Lung (tissue), 12 donors: ENCODE data around the gene MB21D2. TPM values are rescaled to one million over a fixed set of nuclear protein-coding genes. Genes with fewer than 3 reads are reported as not detected.
A peak's percentile ranks its signal among the peaks of the same experiment; 100 is the strongest.

ENCODE experiments used
- ATAC-seq: fragments of 200-7000 bp; cut with Tn5 transposase; one replicate; pipeline ENCODE4 v1.9.1; 2020; ENCODE audit warnings: moderate number of reproducible peaks; ENCODE audit not compliant: insufficient read depth, low FRiP score
- DNase-seq, 3 donors: peaks; one replicate each; pipeline ENCODE4 v3.0.0-alpha.2; 2013 to 2017
- H3K27ac ChIP-seq, 2 donors: one replicate each; pipeline ENCODE4 v1.5.1; 2013; ENCODE audit warnings: mild to moderate bottlenecking in 2 of 2, moderate library complexity in 2 of 2, control low read depth in 1 of 2, inconsistent platforms in 1 of 2, low read depth in 1 of 2, low read length in 1 of 2
- H3K27me3 ChIP-seq, 3 donors: one replicate each; pipeline ENCODE4 v1.5.1; 2013; ENCODE audit warnings: low read length in 2 of 3; ENCODE audit not compliant: control insufficient read depth in 3 of 3, insufficient read depth in 3 of 3
- H3K36me3 ChIP-seq, 4 donors: one replicate each; pipeline ENCODE4 v1.5.1; 2013; ENCODE audit warnings: low read length in 4 of 4, mild to moderate bottlenecking in 1 of 4, moderate library complexity in 1 of 4; ENCODE audit not compliant: control insufficient read depth in 4 of 4, insufficient read depth in 4 of 4
- H3K4me1 ChIP-seq, 5 donors: one replicate each; pipeline ENCODE4 v1.5.1; 2013; ENCODE audit warnings: low read length in 5 of 5, mild to moderate bottlenecking in 2 of 5, moderate library complexity in 1 of 5; ENCODE audit not compliant: control insufficient read depth in 5 of 5, insufficient read depth in 5 of 5
- H3K4me3 ChIP-seq: one replicate; pipeline ENCODE4 v1.5.1; 2013; ENCODE audit warnings: mild to moderate bottlenecking, control low read depth, moderate library complexity
- H3K9ac ChIP-seq, 2 donors: one replicate each; pipeline ENCODE4 v1.5.1; 2013; ENCODE audit warnings: low read length in 2 of 2, control low read depth in 1 of 2; ENCODE audit not compliant: insufficient read depth in 1 of 2
- H3K9me3 ChIP-seq, 4 donors: one replicate each; pipeline ENCODE4 v1.5.1; 2013; ENCODE audit warnings: low read length in 3 of 4, mild to moderate bottlenecking in 1 of 4, moderate library complexity in 1 of 4; ENCODE audit not compliant: control insufficient read depth in 4 of 4, insufficient read depth in 3 of 4
- CTCF ChIP-seq: IDR thresholded peaks from 2 replicates; pipeline ENCODE4 v1.5.1; 2012; ENCODE audit warnings: mild to moderate bottlenecking; ENCODE audit errors: control extremely low read depth, extremely low read depth
- WGBS, 2 donors: extraction: QIAGEN DNeasy Blood & Tissue Kit; methylation state at CpG; one replicate each; pipeline ENCODE4 v1.1.7; 2013; 5-methylcytosine and 5-hydroxymethylcytosine counted together
- polyA plus RNA-seq, 2 donors: library from polyadenylated mRNA; stranded (reverse); fragments of 200-250 nt; gene quantifications; one replicate each; pipeline ENCODE4 v1.2.1, GENCODE V29; 2013
- total RNA-seq, 2 donors: library from RNA; depleted of rRNA in 1 of 2; stranded (reverse); fragments of >200 nt in 1 of 2; gene quantifications; one replicate each; pipeline ENCODE4 v1.2.1, GENCODE V29; 2014 to 2021
- donor health status: control.
- donor health status: control.
- donor health status: Bipolar disorder and iron deficiency.
- donor health status: healthy.
- donor health status: DM: yes; HTN: yes; CAD: no.

Gene MB21D2
- total and polyA plus RNA-seq, 4 donors: 2.8 to 6.3 (median 4.6) TPM

GRCh38 chr3:192826214-192827006 is 91.2 kb downstream of the MB21D2 start:
- H3K4me3 ChIP-seq: no peak overlapping the region
- DNase-seq: peak in 1 of 3 donors; percentile 55
- H3K27ac ChIP-seq: no peak overlapping the region
- no peaks in the 10 kb centered on the region for H3K27me3 ChIP-seq
- H3K9ac ChIP-seq: no peak overlapping the region
- no peak for ATAC-seq
- H3K36me3 ChIP-seq: no peaks in the 10 kb centered on the region
- H3K9me3 ChIP-seq: no peaks in the 10 kb centered on the region
- H3K4me1 ChIP-seq: peaks cover 3 to 29% (median 16%) of the 10 kb centered on the region in 5 donors
- TF ChIP-seq CTCF: no peak
- WGBS, 2 donors: 58 to 64% methylated on average over 3 to 4 of the region's 4 CpGs

GRCh38 chr3:192825657-192826200 is 91.9 kb downstream of the MB21D2 start:
- Histone ChIP-seq H3K27ac (no peak overlapping the region), H3K27me3 (no peaks in the 10 kb centered on the region), H3K4me3 (no peak overlapping the region), H3K9ac (no peak overlapping the region), H3K36me3 (no peaks in the 10 kb centered on the region), H3K9me3 (no peaks in the 10 kb centered on the region), H3K4me1 (peaks cover 3 to 22% (median 13%) of the 10 kb centered on the region in 5 donors)
- ATAC-seq (no peak), DNase-seq (peak; percentile 50 to 83 (median 81))
- TF ChIP-seq CTCF: no peak
- WGBS, 2 donors: 56 to 71% methylated on average over 2 of the region's 2 CpGs

GRCh38 chr3:192825216-192825615 is 92.4 kb downstream of the MB21D2 start:
- H3K27me3 ChIP-seq: no peaks in the 10 kb centered on the region
- no peaks in the 10 kb centered on the region for H3K36me3 ChIP-seq
- no peak overlapping the region for H3K27ac ChIP-seq
- WGBS, 2 donors: 78 to 87% methylated on average over 1 of the region's 1 CpG
- no peak overlapping the region for H3K4me3 ChIP-seq
- peak in 2 of 3 donors; percentile 82 to 88 for DNase-seq
- H3K4me1 ChIP-seq: peaks cover 3 to 22% (median 13%) of the 10 kb centered on the region in 5 donors
- no peaks in the 10 kb centered on the region for H3K9me3 ChIP-seq
- no peak for TF ChIP-seq CTCF
- no peak overlapping the region for H3K9ac ChIP-seq
- ATAC-seq: no peak
